Esophagus (tissue), 2 donors: ENCODE results near the gene TNPO3. TPM values are rescaled to one million over a fixed set of nuclear protein-coding genes. Genes with fewer than 3 reads are reported as not detected.
A peak's percentile ranks its signal among the peaks of the same experiment; 100 is the strongest.
"Not testable (repeated sequence)": the region's sequence is repeated elsewhere in the genome, so short reads cannot be mapped to it uniquely, and the experiment has no call there.

ENCODE experiments used
- H3K27ac ChIP-seq, 2 donors: one replicate each; pipeline ENCODE4 v1.5.1; 2013; ENCODE audit warnings: low read depth in 2 of 2, mild to moderate bottlenecking in 2 of 2, inconsistent platforms in 1 of 2, low read length in 1 of 2, moderate library complexity in 1 of 2
- H3K27me3 ChIP-seq, 2 donors: one replicate each; pipeline ENCODE4 v1.6.1; 2013; ENCODE audit warnings: low read length in 2 of 2, control low read depth in 1 of 2, mild to moderate bottlenecking in 1 of 2; ENCODE audit not compliant: insufficient read depth in 2 of 2, control insufficient read depth in 1 of 2
- H3K36me3 ChIP-seq, 2 donors: one replicate each; pipeline ENCODE4 v1.6.1; 2013; ENCODE audit warnings: low read length in 1 of 2; ENCODE audit not compliant: control insufficient read depth in 2 of 2, insufficient read depth in 2 of 2
- H3K4me1 ChIP-seq, 2 donors: one replicate each; pipeline ENCODE4 v1.6.1; 2013; ENCODE audit warnings: low read length in 1 of 2; ENCODE audit not compliant: control insufficient read depth in 2 of 2, insufficient read depth in 2 of 2
- H3K4me3 ChIP-seq, 2 donors: one replicate each; pipeline ENCODE4 v1.5.1; 2013; ENCODE audit warnings: low read length in 2 of 2, mild to moderate bottlenecking in 2 of 2, low read depth in 1 of 2, moderate library complexity in 1 of 2
- H3K9me3 ChIP-seq, 2 donors: one replicate each; pipeline ENCODE4 v1.6.1; 2013; ENCODE audit warnings: mild to moderate bottlenecking in 2 of 2, low read depth in 1 of 2, low read length in 1 of 2, moderate library complexity in 1 of 2; ENCODE audit not compliant: control insufficient read depth in 2 of 2, insufficient read depth in 1 of 2
- WGBS, 2 donors: extraction: QIAGEN DNeasy Blood & Tissue Kit; methylation state at CpG; one replicate each; pipeline ENCODE4 v1.1.7; 2013; 5-methylcytosine and 5-hydroxymethylcytosine counted together
- polyA plus RNA-seq, 2 donors: library from polyadenylated mRNA; stranded (reverse); fragments of 200-250 nt; gene quantifications; one replicate each; pipeline ENCODE4 v1.2.3, GENCODE V29; 2013
- donor health status: healthy with polysubstance abuse.
- donor health status: Bipolar disorder and iron deficiency.

Gene TNPO3
- polyA plus RNA-seq, 2 donors, result 11.6 to 19.9 TPM

- Histone ChIP-seq H3K9me3 (no peaks in the 10 kb centered on the region), H3K36me3 (peaks cover 0 to 14% of the 10 kb centered on the region in 2 donors), H3K27me3 (no peaks in the 10 kb centered on the region), H3K27ac (no peak overlapping the region), H3K4me1 (peaks cover 3 to 19% of the 10 kb centered on the region in 2 donors), H3K4me3 (no peak overlapping the region)
- 73 to 74% methylated on average over 7 of the region's 7 CpGs for WGBS, 2 donors
These were observed 110.2 kb downstream of the TNPO3 start for GRCh38 chr7:128944487-128945236.

- peaks cover 4 to 19% of the 10 kb centered on the region in 2 donors for H3K4me1 ChIP-seq
- not testable (repeated sequence) for H3K27ac ChIP-seq, H3K36me3 ChIP-seq, H3K27me3 ChIP-seq, H3K4me3 ChIP-seq, H3K9me3 ChIP-seq
- 94 to 95% methylated on average over 2 of the region's 2 CpGs for WGBS, 2 donors
These were observed 111.7 kb downstream of the TNPO3 start for GRCh38 chr7:128943251-128943650.

DNA sequence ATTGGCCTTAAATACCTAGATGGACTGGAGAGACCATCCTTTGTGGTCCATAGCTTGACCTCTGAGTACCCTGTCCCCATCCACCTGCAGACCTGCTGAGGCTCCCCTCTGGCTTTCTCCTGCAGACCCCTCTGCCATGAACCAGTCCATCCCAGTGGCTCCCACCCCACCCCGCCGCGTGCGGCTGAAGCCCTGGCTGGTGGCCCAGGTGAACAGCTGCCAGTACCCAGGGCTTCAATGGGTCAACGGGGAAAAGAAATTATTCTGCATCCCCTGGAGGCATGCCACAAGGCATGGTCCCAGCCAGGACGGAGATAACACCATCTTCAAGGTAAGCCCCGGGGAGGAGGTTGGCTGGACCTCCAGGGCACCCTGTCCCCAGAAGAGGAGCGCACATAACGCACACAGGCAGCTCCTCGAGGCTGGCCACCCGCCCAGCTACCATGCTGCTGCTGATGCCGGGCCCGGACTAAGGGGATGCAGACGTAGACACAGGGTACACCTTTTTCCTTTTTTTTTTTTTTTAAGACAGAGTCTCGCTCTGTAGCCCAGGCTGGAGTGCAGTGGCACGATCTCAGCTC lies 112.9 kb downstream of the TNPO3 start:
- no peak overlapping the region for H3K4me3 ChIP-seq
- no peaks in the 10 kb centered on the region for H3K9me3 ChIP-seq
- no peak overlapping the region for H3K27ac ChIP-seq
- H3K27me3 ChIP-seq, result no peaks in the 10 kb centered on the region
- 87 to 88% methylated on average over 14 to 16 of the region's 16 CpGs for WGBS, 2 donors
- peaks cover 4 to 16% of the 10 kb centered on the region in 2 donors for H3K4me1 ChIP-seq
- H3K36me3 ChIP-seq, result peaks cover 0 to 8% of the 10 kb centered on the region in 2 donors

DNA sequence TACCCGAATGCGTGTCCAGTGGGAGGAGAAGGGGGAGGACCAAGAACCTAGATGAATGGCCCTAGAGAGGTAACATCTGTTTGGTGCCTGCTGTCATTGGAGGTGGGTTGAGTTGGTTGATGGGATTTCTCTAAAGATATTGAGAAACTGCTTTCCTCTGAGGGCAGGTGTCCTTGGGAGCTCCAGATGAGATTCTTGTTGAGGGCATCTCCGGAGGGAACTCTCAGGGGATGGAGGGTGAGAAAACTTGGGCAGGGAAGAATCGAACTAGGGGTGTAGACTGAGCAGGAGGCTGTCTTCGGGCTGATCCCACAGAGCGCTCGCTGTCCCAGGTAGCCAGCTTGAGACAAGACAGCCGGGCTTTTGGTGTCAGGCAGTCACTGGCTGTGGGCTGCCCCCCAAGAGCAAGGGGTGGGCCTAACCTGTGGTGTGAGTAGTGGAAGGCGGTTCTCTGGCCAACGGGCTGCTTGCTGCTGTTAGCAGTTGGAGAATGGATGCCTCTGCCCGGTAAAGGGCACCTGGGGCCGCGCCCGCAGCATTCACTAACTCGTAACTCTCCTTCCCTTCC lies 113.5 kb downstream of the TNPO3 start:
- 82 to 89% methylated on average over 15 of the region's 15 CpGs for WGBS, 2 donors
- Histone ChIP-seq H3K36me3 (peaks cover 0 to 5% of the 10 kb centered on the region in 2 donors), H3K9me3 (no peaks in the 10 kb centered on the region), H3K4me1 (peaks cover 4 to 16% of the 10 kb centered on the region in 2 donors), H3K4me3 (no peak overlapping the region), H3K27ac (no peak overlapping the region), H3K27me3 (no peaks in the 10 kb centered on the region)

GRCh38 chr7:128940494-128941322 lies 114.2 kb downstream of the TNPO3 start:
- no peak overlapping the region for H3K4me3 ChIP-seq
- no peak overlapping the region for H3K27ac ChIP-seq
- H3K27me3 ChIP-seq, result no peaks in the 10 kb centered on the region
- no peaks in the 10 kb centered on the region for H3K9me3 ChIP-seq
- 70% methylated on average over 20 of the region's 20 CpGs for WGBS, 2 donors
- H3K36me3 ChIP-seq, result no peaks in the 10 kb centered on the region
- H3K4me1 ChIP-seq, result peaks cover 4 to 16% of the 10 kb centered on the region in 2 donors

- H3K27me3 ChIP-seq, result no peaks in the 10 kb centered on the region
- 78 to 81% methylated on average over 18 of the region's 18 CpGs for WGBS, 2 donors
These were observed 115.0 kb downstream of the TNPO3 start for GRCh38 chr7:128939861-128940410.

GRCh38 chr7:128939075-128939860 lies 115.6 kb downstream of the TNPO3 start:
- H3K4me3 ChIP-seq, result peak overlapping the region in 1 of 2 donors; percentile 69
- peaks cover 4 to 16% of the 10 kb centered on the region in 2 donors for H3K4me1 ChIP-seq
- H3K9me3 ChIP-seq, result no peaks in the 10 kb centered on the region
- no peaks in the 10 kb centered on the region for H3K27me3 ChIP-seq
- WGBS, 2 donors, result 54 to 73% methylated on average over 4 to 7 of the region's 7 CpGs
- H3K36me3 ChIP-seq, result no peaks in the 10 kb centered on the region
- peak overlapping the region in 1 of 2 donors; percentile 2 for H3K27ac ChIP-seq

More at GRCh38 chr7:128939861-128940410, 115.0 kb downstream of the TNPO3 start:
- no peak overlapping the region for H3K4me3 ChIP-seq
- H3K9me3 ChIP-seq, result no peaks in the 10 kb centered on the region
- H3K36me3 ChIP-seq, result no peaks in the 10 kb centered on the region
- no peak overlapping the region for H3K27ac ChIP-seq
- peaks cover 4 to 16% of the 10 kb centered on the region in 2 donors for H3K4me1 ChIP-seq

DNA sequence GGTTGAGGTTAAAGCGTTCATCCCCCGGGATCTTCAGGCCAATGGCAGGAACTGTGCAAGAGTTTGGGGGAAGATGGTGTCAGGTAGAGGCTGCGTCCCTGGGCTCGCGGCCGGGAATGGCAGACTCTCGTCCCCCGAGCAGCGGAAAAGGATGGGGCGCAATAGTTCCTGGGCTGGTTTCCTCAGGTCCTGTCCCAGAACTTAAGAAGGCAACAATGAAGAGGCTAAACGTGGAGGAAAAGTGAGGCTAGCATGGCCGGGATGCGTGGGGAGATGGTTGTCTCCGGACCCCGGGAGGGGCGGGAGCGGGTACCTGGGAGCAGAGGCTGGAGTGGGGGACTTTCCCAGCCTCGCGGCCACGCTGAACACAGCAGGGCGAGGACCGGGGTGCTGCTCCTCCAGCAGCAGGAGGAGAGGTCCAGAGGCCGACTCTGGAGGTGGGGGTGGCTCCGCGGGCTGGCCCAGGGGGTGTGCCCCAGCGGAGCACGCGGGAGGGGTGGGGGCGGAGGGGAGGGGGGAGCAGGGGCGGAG lies 116.3 kb downstream of the TNPO3 start:
- no peaks in the 10 kb centered on the region for H3K27me3 ChIP-seq
- H3K4me3 ChIP-seq, result peak overlapping the region; percentile 69 to 74
- 1 to 2% methylated on average over 23 to 30 of the region's 30 CpGs for WGBS, 2 donors
- peaks cover 4 to 16% of the 10 kb centered on the region in 2 donors for H3K4me1 ChIP-seq
- H3K36me3 ChIP-seq, result no peaks in the 10 kb centered on the region
- H3K27ac ChIP-seq, result peak overlapping the region; percentile 40 to 55
- H3K9me3 ChIP-seq, result no peaks in the 10 kb centered on the region
